GM23338 (cell line): ENCODE data around the gene NAGA. TPM values are rescaled to one million over a fixed set of nuclear protein-coding genes. Genes with fewer than 3 reads are reported as not detected.

ENCODE experiments used
- ATAC-seq: fragments of 200-7000 bp; cut with Tn5 transposase; 3 replicates; pipeline ENCODE4 v1.9.1; 2020
- DNase-seq: peaks from one replicate; pipeline ENCODE4 v3.0.0-alpha.2; 2015; ENCODE audit warnings: low spot score
- H2AFZ ChIP-seq: fragments of 200-600 bp; sonication (generic); 2 replicates; pipeline ENCODE4 v1.8.0; 2016; ENCODE audit warnings: antibody characterized with exemption, mild to moderate bottlenecking, moderate library complexity
- H3F3A ChIP-seq: fragments of 200-600 bp; sonication (generic); replicated peaks from 2 replicates; pipeline ENCODE4 v1.8.0; 2017; ENCODE audit warnings: antibody characterized with exemption, mixed run types, low read depth
- H3K27ac ChIP-seq: fragments of 200-600 bp; sonication (generic); 2 replicates; pipeline ENCODE4 v1.6.1; 2016; ENCODE audit warnings: low read depth
- H3K27me3 ChIP-seq: fragments of 200-600 bp; sonication (generic); 2 replicates; pipeline ENCODE4 v1.8.0; 2016; ENCODE audit warnings: mild to moderate bottlenecking, mixed run types, moderate library complexity; ENCODE audit not compliant: insufficient read depth
- H3K36me3 ChIP-seq: fragments of 200-600 bp; sonication (generic); 2 replicates; pipeline ENCODE4 v1.8.0; 2016; ENCODE audit warnings: mild to moderate bottlenecking; ENCODE audit not compliant: insufficient read depth
- H3K4me1 ChIP-seq: fragments of 200-600 bp; sonication (generic); 2 replicates; pipeline ENCODE4 v1.8.0; 2016; ENCODE audit warnings: mild to moderate bottlenecking, moderate library complexity; ENCODE audit not compliant: insufficient read depth
- H3K4me2 ChIP-seq: fragments of 200-600 bp; sonication (generic); 2 replicates; pipeline ENCODE4 v1.7.1; 2017; ENCODE audit warnings: mixed run types
- H3K4me3 ChIP-seq: fragments of 200-600 bp; sonication (generic); 2 replicates; pipeline ENCODE4 v1.6.1; 2016; ENCODE audit warnings: mixed run types
- H3K79me2 ChIP-seq: fragments of 200-600 bp; sonication (generic); replicated peaks from 2 replicates; pipeline ENCODE4 v1.8.0; 2017; ENCODE audit warnings: mild to moderate bottlenecking; ENCODE audit not compliant: insufficient read depth
- H3K9me2 ChIP-seq: fragments of 200-600 bp; sonication (generic); 2 replicates; pipeline ENCODE4 v1.8.0; 2017; ENCODE audit not compliant: insufficient read depth
- H4K20me1 ChIP-seq: fragments of 200-600 bp; sonication (generic); replicated peaks from 2 replicates; pipeline ENCODE4 v1.8.0; 2017; ENCODE audit warnings: mild to moderate bottlenecking; ENCODE audit not compliant: insufficient read depth
- H3K27ac Mint-ChIP-seq: 2 replicates; pipeline ENCODE4 v1.8.0; 2020; ENCODE audit warnings: inconsistent platforms, mild to moderate bottlenecking, moderate library complexity, mixed read lengths
- H3K27me3 Mint-ChIP-seq: 3 replicates; pipeline ENCODE4 v1.8.0; 2022; ENCODE audit warnings: low read depth, mild to moderate bottlenecking, moderate library complexity, mixed read lengths, inconsistent platforms; ENCODE audit not compliant: insufficient read depth, poor library complexity
- H3K36me3 Mint-ChIP-seq: 3 replicates; pipeline ENCODE4 v1.8.0; 2021; ENCODE audit warnings: low read depth, mild to moderate bottlenecking, inconsistent platforms, moderate library complexity, mixed read lengths
- H3K4me1 Mint-ChIP-seq: 3 replicates; pipeline ENCODE4 v1.8.0; 2020; ENCODE audit warnings: mild to moderate bottlenecking, inconsistent platforms, mixed read lengths
- H3K4me3 Mint-ChIP-seq: 3 replicates; pipeline ENCODE4 v1.8.0; 2021; ENCODE audit warnings: moderate library complexity, mild to moderate bottlenecking, inconsistent platforms, mixed read lengths
- H3K9me3 Mint-ChIP-seq: 3 replicates; pipeline ENCODE4 v1.8.0; 2020; ENCODE audit warnings: moderate library complexity, mild to moderate bottlenecking, inconsistent platforms, mixed read lengths
- CREB1 ChIP-seq: fragments of 250-450 bp; sonication (Bioruptor Pico); IDR thresholded peaks from 2 replicates; pipeline ENCODE4 v1.5.0; 2020; ENCODE audit warnings: low read depth, mild to moderate bottlenecking, moderate library complexity
- EZH2 ChIP-seq: fragments of 200-600 bp; sonication (generic); IDR thresholded peaks from one replicate; pipeline ENCODE4 v1.8.0; 2017; ENCODE audit warnings: antibody characterized with exemption, mild to moderate bottlenecking, low read depth; ENCODE audit not compliant: unreplicated experiment
- EZH2phosphoT487 ChIP-seq: fragments of 200-600 bp; sonication (generic); IDR thresholded peaks from one replicate; pipeline ENCODE4 v1.8.1; 2018; ENCODE audit warnings: antibody characterized with exemption; ENCODE audit not compliant: unreplicated experiment
- JUNB ChIP-seq: IDR thresholded peaks from one replicate; pipeline ENCODE4 v1.6.1; 2016; ENCODE audit warnings: antibody characterized with exemption; ENCODE audit not compliant: unreplicated experiment
- NANOG ChIP-seq: IDR thresholded peaks from 2 replicates; pipeline ENCODE4 v1.6.1; 2016; ENCODE audit warnings: antibody characterized with exemption, borderline replicate concordance
- ZNF114 ChIP-seq: fragments of 250-450 bp; sonication (Bioruptor Pico); IDR thresholded peaks from 2 replicates; pipeline ENCODE4 v1.5.0; 2020; ENCODE audit warnings: mild to moderate bottlenecking, moderate library complexity
- polyA plus RNA-seq: library from polyadenylated mRNA; unstranded; fragments of >200 nt; fragmentation: Nextera tagmentation; extraction: Ambion mirVana; gene quantifications from 2 replicates; pipeline ENCODE4 v1.2.1, GENCODE V29; 2016
- total RNA-seq: library from RNA; depleted of rRNA; stranded (reverse); fragments of >200 nt; shearing (Covaris generic); gene quantifications from 2 replicates; pipeline ENCODE4 v1.2.3, GENCODE V29; 2014
- TF ChIP-seq, protein P1 (sequence below): IDR thresholded peaks from 2 replicates; pipeline ENCODE4 v1.6.1; 2016; ENCODE audit warnings: antibody characterized with exemption
- TF ChIP-seq, protein P2 (sequence below): fragments of 250-450 bp; sonication (Bioruptor Pico); IDR thresholded peaks from 2 replicates; pipeline ENCODE4 v1.5.0; 2020; ENCODE audit warnings: mild to moderate bottlenecking, moderate library complexity

NAGA gene
- total and polyA plus RNA-seq, 2 experiments from 2014 or later: 6.3 to 21.4 TPM

GRCh38 chr22:42060489-42060888, 10.1 kb downstream of the NAGA start:
- Histone ChIP-seq H3K79me2 (no peaks in the 10 kb centered on the region), H3K9me2 (peaks cover 5% of the 10 kb centered on the region; the same call in 1 of the 2 replicates), H3K4me2 (no peak overlapping the region), H3F3A (no peaks in the 10 kb centered on the region), H3K27me3 (no peaks in the 10 kb centered on the region), H3K36me3 (peaks cover 3% of the 10 kb centered on the region; the same call in 1 of the 2 replicates), H3K4me3 (no peak overlapping the region), H4K20me1 (no peaks in the 10 kb centered on the region), H2AFZ (no peak overlapping the region), H3K4me1 (peaks cover 6% of the 10 kb centered on the region; the same call in 1 of the 2 replicates), H3K27ac (no peak overlapping the region)
- ATAC-seq: no peak
- H3K36me3 Mint-ChIP-seq: peaks cover 69% of the 10 kb centered on the region
- peaks cover 5% of the 10 kb centered on the region for H3K27me3 Mint-ChIP-seq
- no peak for TF ChIP-seq NANOG
- TF ChIP-seq EZH2phosphoT487: no peak
- peaks cover 26% of the 10 kb centered on the region for H3K9me3 Mint-ChIP-seq
- H3K4me1 Mint-ChIP-seq: peaks cover 7% of the 10 kb centered on the region
- H3K27ac Mint-ChIP-seq: no peak overlapping the region
- DNase-seq: no peak
- H3K4me3 Mint-ChIP-seq: no peak overlapping the region

DNA sequence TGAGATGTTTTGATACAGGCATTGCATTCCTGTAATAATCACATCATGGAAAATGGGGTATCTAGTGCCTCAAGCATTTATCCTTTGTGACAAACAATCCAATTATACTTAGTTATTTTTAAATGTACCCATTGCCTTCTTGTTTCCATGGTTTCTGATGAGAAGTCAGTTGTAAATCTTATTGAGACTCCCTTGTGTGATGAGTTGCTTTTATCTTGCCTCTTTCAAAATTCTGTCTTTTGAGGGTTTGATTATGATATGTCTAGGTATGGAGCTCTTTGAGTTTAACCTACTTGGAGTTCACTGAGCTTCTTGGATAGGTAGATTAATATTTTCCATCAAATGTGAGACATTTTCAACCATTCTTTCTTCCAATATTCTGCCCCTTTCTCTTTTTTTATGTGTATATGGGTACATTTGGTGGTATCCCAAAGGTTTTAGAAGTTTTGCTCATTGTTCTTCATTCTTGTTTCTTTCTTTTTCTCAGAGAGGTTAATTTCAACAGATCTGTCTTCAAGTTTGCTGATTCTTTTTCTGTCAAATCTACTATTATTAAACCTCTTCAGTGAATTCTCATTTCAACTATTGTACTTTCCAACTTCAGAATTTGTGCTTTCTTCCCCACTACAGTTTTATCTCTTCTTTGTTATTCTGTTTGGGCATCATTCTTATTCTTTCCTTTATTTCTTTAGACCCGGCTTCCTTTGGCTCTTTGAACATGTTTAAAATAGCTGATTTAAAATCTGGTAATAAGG, 13.7 kb downstream of the NAGA start:
- Mint-ChIP-seq H3K4me1 (no peaks in the 10 kb centered on the region), H3K9me3 (peaks cover 23% of the 10 kb centered on the region), H3K27ac (no peak overlapping the region), H3K4me3 (no peak overlapping the region), H3K27me3 (no peaks in the 10 kb centered on the region), H3K36me3 (peaks cover 42% of the 10 kb centered on the region)
- H4K20me1 ChIP-seq: no peaks in the 10 kb centered on the region
- 0 out of 2 replicates have a peak, but pooled peaks cover 5% of the 10 kb centered on the region for H3K9me2 ChIP-seq
- no peak overlapping the region for H3K4me2 ChIP-seq
- H3K27me3 ChIP-seq: no peaks in the 10 kb centered on the region
- H3F3A ChIP-seq: no peaks in the 10 kb centered on the region
- DNase-seq: no peak
- ATAC-seq: no peak
- no peak overlapping the region for H2AFZ ChIP-seq
- no peaks in the 10 kb centered on the region for H3K79me2 ChIP-seq
- no peak overlapping the region for H3K27ac ChIP-seq
- no peak overlapping the region for H3K4me3 ChIP-seq
- H3K36me3 ChIP-seq: 0 out of 2 replicates have a peak, but pooled peaks cover 2% of the 10 kb centered on the region
- TF ChIP-seq, protein P1, sequence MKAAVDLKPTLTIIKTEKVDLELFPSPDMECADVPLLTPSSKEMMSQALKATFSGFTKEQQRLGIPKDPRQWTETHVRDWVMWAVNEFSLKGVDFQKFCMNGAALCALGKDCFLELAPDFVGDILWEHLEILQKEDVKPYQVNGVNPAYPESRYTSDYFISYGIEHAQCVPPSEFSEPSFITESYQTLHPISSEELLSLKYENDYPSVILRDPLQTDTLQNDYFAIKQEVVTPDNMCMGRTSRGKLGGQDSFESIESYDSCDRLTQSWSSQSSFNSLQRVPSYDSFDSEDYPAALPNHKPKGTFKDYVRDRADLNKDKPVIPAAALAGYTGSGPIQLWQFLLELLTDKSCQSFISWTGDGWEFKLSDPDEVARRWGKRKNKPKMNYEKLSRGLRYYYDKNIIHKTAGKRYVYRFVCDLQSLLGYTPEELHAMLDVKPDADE: no peak
- TF ChIP-seq JUNB (no peak), EZH2 (no peak)
- H3K4me1 ChIP-seq: no peaks in the 10 kb centered on the region

- Histone ChIP-seq H3K27me3 (no peaks in the 10 kb centered on the region), H3K9me2 (no peaks in the 10 kb centered on the region), H3K79me2 (no peaks in the 10 kb centered on the region), H4K20me1 (no peaks in the 10 kb centered on the region), H3K4me1 (no peaks in the 10 kb centered on the region), H3K36me3 (no peaks in the 10 kb centered on the region), H2AFZ (no peak overlapping the region), H3F3A (no peaks in the 10 kb centered on the region), H3K4me2 (no peak overlapping the region), H3K27ac (no peak overlapping the region), H3K4me3 (no peak overlapping the region)
- ATAC-seq (no peak), DNase-seq (no peak)
- H3K9me3 Mint-ChIP-seq: peaks cover 14% of the 10 kb centered on the region
- H3K36me3 Mint-ChIP-seq: peaks cover 9% of the 10 kb centered on the region; the same call in 2 of the 3 replicates
- no peak overlapping the region for H3K4me3 Mint-ChIP-seq
- H3K27ac Mint-ChIP-seq: no peak overlapping the region
- no peaks in the 10 kb centered on the region for H3K4me1 Mint-ChIP-seq
- H3K27me3 Mint-ChIP-seq: peaks cover 2% of the 10 kb centered on the region
- TF ChIP-seq ZNF114: no peak
- no peak for TF ChIP-seq CREB1 (CRISPR knock-in tag)
- TF ChIP-seq, protein P2, sequence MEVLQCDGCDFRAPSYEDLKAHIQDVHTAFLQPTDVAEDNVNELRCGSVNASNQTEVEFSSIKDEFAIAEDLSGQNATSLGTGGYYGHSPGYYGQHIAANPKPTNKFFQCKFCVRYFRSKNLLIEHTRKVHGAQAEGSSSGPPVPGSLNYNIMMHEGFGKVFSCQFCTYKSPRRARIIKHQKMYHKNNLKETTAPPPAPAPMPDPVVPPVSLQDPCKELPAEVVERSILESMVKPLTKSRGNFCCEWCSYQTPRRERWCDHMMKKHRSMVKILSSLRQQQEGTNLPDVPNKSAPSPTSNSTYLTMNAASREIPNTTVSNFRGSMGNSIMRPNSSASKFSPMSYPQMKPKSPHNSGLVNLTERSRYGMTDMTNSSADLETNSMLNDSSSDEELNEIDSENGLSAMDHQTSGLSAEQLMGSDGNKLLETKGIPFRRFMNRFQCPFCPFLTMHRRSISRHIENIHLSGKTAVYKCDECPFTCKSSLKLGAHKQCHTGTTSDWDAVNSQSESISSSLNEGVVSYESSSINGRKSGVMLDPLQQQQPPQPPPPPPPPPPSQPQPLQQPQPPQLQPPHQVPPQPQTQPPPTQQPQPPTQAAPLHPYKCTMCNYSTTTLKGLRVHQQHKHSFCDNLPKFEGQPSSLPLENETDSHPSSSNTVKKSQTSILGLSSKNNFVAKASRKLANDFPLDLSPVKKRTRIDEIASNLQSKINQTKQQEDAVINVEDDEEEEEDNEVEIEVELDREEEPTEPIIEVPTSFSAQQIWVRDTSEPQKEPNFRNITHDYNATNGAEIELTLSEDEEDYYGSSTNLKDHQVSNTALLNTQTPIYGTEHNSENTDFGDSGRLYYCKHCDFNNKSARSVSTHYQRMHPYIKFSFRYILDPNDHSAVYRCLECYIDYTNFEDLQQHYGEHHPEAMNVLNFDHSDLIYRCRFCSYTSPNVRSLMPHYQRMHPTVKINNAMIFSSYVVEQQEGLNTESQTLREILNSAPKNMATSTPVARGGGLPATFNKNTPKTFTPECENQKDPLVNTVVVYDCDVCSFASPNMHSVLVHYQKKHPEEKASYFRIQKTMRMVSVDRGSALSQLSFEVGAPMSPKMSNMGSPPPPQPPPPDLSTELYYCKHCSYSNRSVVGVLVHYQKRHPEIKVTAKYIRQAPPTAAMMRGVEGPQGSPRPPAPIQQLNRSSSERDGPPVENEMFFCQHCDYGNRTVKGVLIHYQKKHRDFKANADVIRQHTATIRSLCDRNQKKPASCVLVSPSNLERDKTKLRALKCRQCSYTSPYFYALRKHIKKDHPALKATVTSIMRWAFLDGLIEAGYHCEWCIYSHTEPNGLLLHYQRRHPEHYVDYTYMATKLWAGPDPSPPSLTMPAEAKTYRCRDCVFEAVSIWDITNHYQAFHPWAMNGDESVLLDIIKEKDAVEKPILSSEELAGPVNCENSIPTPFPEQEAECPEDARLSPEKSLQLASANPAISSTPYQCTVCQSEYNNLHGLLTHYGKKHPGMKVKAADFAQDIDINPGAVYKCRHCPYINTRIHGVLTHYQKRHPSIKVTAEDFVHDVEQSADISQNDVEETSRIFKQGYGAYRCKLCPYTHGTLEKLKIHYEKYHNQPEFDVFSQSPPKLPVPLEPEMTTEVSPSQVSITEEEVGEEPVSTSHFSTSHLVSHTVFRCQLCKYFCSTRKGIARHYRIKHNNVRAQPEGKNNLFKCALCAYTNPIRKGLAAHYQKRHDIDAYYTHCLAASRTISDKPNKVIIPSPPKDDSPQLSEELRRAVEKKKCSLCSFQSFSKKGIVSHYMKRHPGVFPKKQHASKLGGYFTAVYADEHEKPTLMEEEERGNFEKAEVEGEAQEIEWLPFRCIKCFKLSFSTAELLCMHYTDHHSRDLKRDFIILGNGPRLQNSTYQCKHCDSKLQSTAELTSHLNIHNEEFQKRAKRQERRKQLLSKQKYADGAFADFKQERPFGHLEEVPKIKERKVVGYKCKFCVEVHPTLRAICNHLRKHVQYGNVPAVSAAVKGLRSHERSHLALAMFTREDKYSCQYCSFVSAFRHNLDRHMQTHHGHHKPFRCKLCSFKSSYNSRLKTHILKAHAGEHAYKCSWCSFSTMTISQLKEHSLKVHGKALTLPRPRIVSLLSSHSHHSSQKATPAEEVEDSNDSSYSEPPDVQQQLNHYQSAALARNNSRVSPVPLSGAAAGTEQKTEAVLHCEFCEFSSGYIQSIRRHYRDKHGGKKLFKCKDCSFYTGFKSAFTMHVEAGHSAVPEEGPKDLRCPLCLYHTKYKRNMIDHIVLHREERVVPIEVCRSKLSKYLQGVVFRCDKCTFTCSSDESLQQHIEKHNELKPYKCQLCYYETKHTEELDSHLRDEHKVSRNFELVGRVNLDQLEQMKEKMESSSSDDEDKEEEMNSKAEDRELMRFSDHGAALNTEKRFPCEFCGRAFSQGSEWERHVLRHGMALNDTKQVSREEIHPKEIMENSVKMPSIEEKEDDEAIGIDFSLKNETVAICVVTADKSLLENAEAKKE (CRISPR knock-in tag): no peak
Observed at GRCh38 chr22:42052765-42053164, 17.8 kb downstream of the NAGA start.
